Measurements from ENCODE around the gene NDUFAF2.
"Not testable (repeated sequence)": the region's sequence is repeated elsewhere in the genome, so short reads cannot be mapped to it uniquely, and the experiment has no call there.

Gene NDUFAF2

DNA sequence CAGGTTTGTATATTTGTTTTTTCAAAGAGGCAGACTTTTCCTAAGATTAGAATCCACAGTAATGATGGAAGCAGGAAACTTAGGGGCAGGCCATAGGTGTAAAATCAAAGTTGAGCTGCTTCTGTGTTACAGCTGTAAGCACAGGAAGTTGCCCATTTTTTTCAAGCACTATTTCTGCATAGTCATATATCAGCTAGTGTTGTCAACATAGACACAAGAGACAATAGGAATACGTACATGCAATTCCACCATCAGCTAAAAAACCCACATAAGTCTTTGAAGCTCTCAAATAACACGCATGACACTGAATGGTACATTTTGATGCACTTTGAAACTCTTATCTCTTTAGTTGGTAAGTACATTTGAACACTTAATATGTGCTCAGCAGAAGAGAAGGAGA lies 237.4 kb downstream of the NDUFAF2 start:
- H3K4me3 ChIP-seq (ENCODE audit: low read depth in 1 of 2, low read length in 2 of 2) = no peak overlapping the region
- no peak overlapping the region for H3K27ac ChIP-seq (ENCODE audit: low read depth, low read length)
- H3K36me3 ChIP-seq (ENCODE audit: insufficient read depth, low read length) = no peaks in the 10 kb centered on the region
- no peak overlapping the region for H3K9ac ChIP-seq (ENCODE audit: low read length)
- H3K9me3 ChIP-seq (ENCODE audit: low read length) = no peaks in the 10 kb centered on the region
- no peaks in the 10 kb centered on the region for H3K27me3 ChIP-seq (ENCODE audit: control insufficient read depth in 1 of 2, insufficient read depth in 2 of 2, low read length in 2 of 2)
- H3K4me1 ChIP-seq (ENCODE audit: insufficient read depth, low read length) = no peaks in the 10 kb centered on the region

GRCh38 chr5:61183538-61183937 lies 238.5 kb downstream of the NDUFAF2 start:
- Histone ChIP-seq H3K4me1 (ENCODE audit: insufficient read depth, low read length) (no peaks in the 10 kb centered on the region), H3K9ac (ENCODE audit: low read length) (no peak overlapping the region), H3K9me3 (ENCODE audit: low read length) (no peaks in the 10 kb centered on the region), H3K36me3 (ENCODE audit: insufficient read depth, low read length) (no peaks in the 10 kb centered on the region), H3K27ac (ENCODE audit: low read depth, low read length) (no peak overlapping the region), H3K27me3 (ENCODE audit: control insufficient read depth in 1 of 2, insufficient read depth in 2 of 2, low read length in 2 of 2) (no peaks in the 10 kb centered on the region), H3K4me3 (ENCODE audit: low read depth in 1 of 2, low read length in 2 of 2) (no peak overlapping the region)

- Histone ChIP-seq H3K4me1 (ENCODE audit: insufficient read depth, low read length) (no peaks in the 10 kb centered on the region), H3K9me3 (ENCODE audit: low read length) (no peaks in the 10 kb centered on the region), H3K27ac (ENCODE audit: low read depth, low read length) (no peak overlapping the region), H3K36me3 (ENCODE audit: insufficient read depth, low read length) (no peaks in the 10 kb centered on the region), H3K27me3 (ENCODE audit: control insufficient read depth in 1 of 2, insufficient read depth in 2 of 2, low read length in 2 of 2) (no peaks in the 10 kb centered on the region), H3K4me3 (ENCODE audit: low read depth in 1 of 2, low read length in 2 of 2) (no peak overlapping the region), H3K9ac (ENCODE audit: low read length) (no peak overlapping the region)
These were observed 239.7 kb downstream of the NDUFAF2 start for GRCh38 chr5:61184708-61185107.

DNA sequence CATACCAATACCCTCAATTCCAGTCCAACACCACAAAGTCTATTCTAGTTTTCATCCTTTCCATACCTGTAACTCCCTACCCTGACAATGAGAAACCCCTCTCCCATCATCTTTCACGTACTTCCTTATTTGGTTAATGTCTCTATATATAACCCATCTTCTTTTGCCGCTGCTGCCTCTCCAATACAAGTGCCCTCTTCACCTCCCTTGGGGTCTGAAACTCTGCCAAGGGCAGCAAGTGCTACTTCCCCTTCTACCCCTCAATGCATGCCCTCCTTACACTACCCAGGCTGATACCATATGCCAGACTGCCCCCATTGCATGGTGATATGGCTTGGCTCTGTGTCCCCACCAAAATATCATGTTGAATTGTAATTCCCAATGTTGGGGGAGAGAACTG lies 241.6 kb downstream of the NDUFAF2 start:
- no peaks in the 10 kb centered on the region for H3K9me3 ChIP-seq (ENCODE audit: low read length)
- no peaks in the 10 kb centered on the region for H3K27me3 ChIP-seq (ENCODE audit: control insufficient read depth in 1 of 2, insufficient read depth in 2 of 2, low read length in 2 of 2)
- H3K4me3 ChIP-seq (ENCODE audit: low read depth in 1 of 2, low read length in 2 of 2) = no peak overlapping the region
- no peak overlapping the region for H3K9ac ChIP-seq (ENCODE audit: low read length)
- no peaks in the 10 kb centered on the region for H3K36me3 ChIP-seq (ENCODE audit: insufficient read depth, low read length)
- H3K4me1 ChIP-seq (ENCODE audit: insufficient read depth, low read length) = no peaks in the 10 kb centered on the region
- H3K27ac ChIP-seq (ENCODE audit: low read depth, low read length) = no peak overlapping the region

DNA sequence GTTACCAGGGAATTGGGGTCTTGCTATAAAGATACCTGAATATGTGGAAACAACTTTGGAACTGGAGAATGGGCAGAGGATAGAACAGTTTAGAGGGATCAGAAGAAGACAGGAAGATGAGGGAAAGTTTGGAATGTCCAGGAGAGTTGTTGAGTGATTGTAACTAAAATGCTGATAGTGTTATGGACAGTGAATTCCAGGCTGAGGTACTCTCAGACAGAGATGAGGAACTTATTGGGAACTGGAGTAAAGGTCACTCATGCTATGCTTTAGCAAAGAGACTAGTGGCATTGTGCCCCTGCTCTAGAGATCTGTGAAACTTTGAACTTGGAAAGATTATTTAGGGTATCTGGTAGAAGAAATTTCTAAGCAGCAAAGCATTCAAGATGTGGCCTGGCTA lies 242.3 kb downstream of the NDUFAF2 start:
- H3K4me3 ChIP-seq (ENCODE audit: low read depth in 1 of 2, low read length in 2 of 2); H3K9me3 ChIP-seq (ENCODE audit: low read length); H3K9ac ChIP-seq (ENCODE audit: low read length); H3K4me1 ChIP-seq (ENCODE audit: insufficient read depth, low read length); H3K36me3 ChIP-seq (ENCODE audit: insufficient read depth, low read length); H3K27ac ChIP-seq (ENCODE audit: low read depth, low read length); H3K27me3 ChIP-seq (ENCODE audit: control insufficient read depth in 1 of 2, insufficient read depth in 2 of 2, low read length in 2 of 2): not testable (repeated sequence)

- not testable (repeated sequence) for H3K36me3 ChIP-seq (ENCODE audit: insufficient read depth, low read length); H3K9me3 ChIP-seq (ENCODE audit: low read length); H3K4me3 ChIP-seq (ENCODE audit: low read depth in 1 of 2, low read length in 2 of 2); H3K9ac ChIP-seq (ENCODE audit: low read length); H3K4me1 ChIP-seq (ENCODE audit: insufficient read depth, low read length); H3K27ac ChIP-seq (ENCODE audit: low read depth, low read length); H3K27me3 ChIP-seq (ENCODE audit: control insufficient read depth in 1 of 2, insufficient read depth in 2 of 2, low read length in 2 of 2)
These were observed 242.8 kb downstream of the NDUFAF2 start for GRCh38 chr5:61187826-61188225.

GRCh38 chr5:61198606-61199005 lies 253.6 kb downstream of the NDUFAF2 start:
- H3K4me3 ChIP-seq (ENCODE audit: low read depth in 1 of 2, low read length in 2 of 2) = no peak overlapping the region
- no peak overlapping the region for H3K27ac ChIP-seq (ENCODE audit: low read depth, low read length)

GRCh38 chr5:61200582-61201155 lies 255.7 kb downstream of the NDUFAF2 start:
- no peaks in the 10 kb centered on the region for H3K27me3 ChIP-seq (ENCODE audit: control insufficient read depth in 1 of 2, insufficient read depth in 2 of 2, low read length in 2 of 2)
- H3K36me3 ChIP-seq (ENCODE audit: insufficient read depth, low read length) = no peaks in the 10 kb centered on the region
- no peak overlapping the region for H3K27ac ChIP-seq (ENCODE audit: low read depth, low read length)
- H3K9ac ChIP-seq (ENCODE audit: low read length) = no peak overlapping the region
- H3K4me1 ChIP-seq (ENCODE audit: insufficient read depth, low read length) = no peaks in the 10 kb centered on the region
- no peak overlapping the region for H3K4me3 ChIP-seq (ENCODE audit: low read depth in 1 of 2, low read length in 2 of 2)
- H3K9me3 ChIP-seq (ENCODE audit: low read length) = peaks cover 5% of the 10 kb centered on the region

More at GRCh38 chr5:61198606-61199005, 253.6 kb downstream of the NDUFAF2 start:
- peaks cover 5% of the 10 kb centered on the region for H3K9me3 ChIP-seq (ENCODE audit: low read length)
- H3K9ac ChIP-seq (ENCODE audit: low read length) = no peak overlapping the region
- H3K27me3 ChIP-seq (ENCODE audit: control insufficient read depth in 1 of 2, insufficient read depth in 2 of 2, low read length in 2 of 2) = no peaks in the 10 kb centered on the region
- H3K4me1 ChIP-seq (ENCODE audit: insufficient read depth, low read length) = no peaks in the 10 kb centered on the region
- H3K36me3 ChIP-seq (ENCODE audit: insufficient read depth, low read length) = no peaks in the 10 kb centered on the region

GRCh38 chr5:61202213-61202612 lies 257.2 kb downstream of the NDUFAF2 start:
- Histone ChIP-seq H3K36me3 (ENCODE audit: insufficient read depth, low read length) (no peaks in the 10 kb centered on the region), H3K4me1 (ENCODE audit: insufficient read depth, low read length) (no peaks in the 10 kb centered on the region), H3K27ac (ENCODE audit: low read depth, low read length) (no peak overlapping the region), H3K9me3 (ENCODE audit: low read length) (peaks cover 5% of the 10 kb centered on the region), H3K27me3 (ENCODE audit: control insufficient read depth in 1 of 2, insufficient read depth in 2 of 2, low read length in 2 of 2) (no peaks in the 10 kb centered on the region), H3K4me3 (ENCODE audit: low read depth in 1 of 2, low read length in 2 of 2) (no peak overlapping the region), H3K9ac (ENCODE audit: low read length) (no peak overlapping the region)
